NCI-H774 (cell line): ENCODE data around the gene PPARG.
"Not testable (repeated sequence)": the region's sequence is repeated elsewhere in the genome, so short reads cannot be mapped to it uniquely, and the experiment has no call there.

Experiments used
- DNase-seq: peaks from one replicate; lab custom pipeline; 2025; lab: John Stamatoyannopoulos, UW

PPARG gene

DNA sequence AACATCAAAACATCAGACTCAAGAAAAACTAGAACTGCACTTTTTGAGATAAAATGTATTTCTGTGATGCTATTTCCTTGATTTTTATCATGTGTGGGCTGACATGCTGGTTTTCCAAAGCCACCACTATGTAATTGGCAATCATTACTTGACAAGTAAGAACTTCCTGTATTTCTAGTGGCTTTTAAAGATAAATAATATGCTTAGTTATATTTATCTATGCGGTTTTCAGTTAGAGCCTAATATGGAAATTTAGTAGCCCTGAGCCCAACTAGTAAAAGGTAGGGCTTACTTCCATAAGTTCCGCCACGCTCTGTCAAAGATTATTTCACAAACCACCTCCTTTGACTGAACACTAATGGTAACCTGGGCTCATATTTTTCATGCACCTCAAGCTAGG is 91.6 kb downstream of the PPARG start:
- no peak for DNase-seq

DNA sequence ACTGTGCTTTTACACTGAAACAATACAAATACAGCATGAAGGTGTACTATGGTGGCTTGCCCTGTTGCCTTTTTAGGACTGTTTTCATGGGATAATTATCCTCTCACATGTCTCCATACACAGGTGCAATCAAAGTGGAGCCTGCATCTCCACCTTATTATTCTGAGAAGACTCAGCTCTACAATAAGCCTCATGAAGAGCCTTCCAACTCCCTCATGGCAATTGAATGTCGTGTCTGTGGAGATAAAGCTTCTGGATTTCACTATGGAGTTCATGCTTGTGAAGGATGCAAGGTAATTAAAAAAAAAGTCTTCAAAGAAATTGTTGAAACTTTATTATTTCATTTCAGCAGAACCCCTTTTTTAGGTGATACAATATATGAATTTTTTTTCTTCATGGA is 92.3 kb downstream of the PPARG start:
- DNase-seq: no peak

DNA sequence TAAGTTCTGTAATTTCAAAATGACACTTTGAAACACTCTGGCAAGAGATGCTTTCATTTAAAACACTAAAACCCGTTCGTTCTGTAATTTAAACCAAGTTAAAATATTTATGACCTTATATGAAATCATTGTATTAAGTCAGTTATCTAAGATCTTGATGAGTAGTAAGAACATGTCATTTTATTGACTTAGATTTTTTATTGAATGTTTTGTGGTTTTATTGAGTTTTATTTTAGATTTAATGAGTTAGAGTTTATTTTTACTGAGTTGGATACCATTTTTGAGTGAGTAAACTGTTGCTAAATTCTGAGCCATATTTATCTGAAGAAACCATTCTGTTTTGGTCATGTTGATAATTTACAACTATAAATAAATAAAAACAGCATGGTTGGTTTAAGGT is 94.3 kb downstream of the PPARG start:
- no peak for DNase-seq

DNA sequence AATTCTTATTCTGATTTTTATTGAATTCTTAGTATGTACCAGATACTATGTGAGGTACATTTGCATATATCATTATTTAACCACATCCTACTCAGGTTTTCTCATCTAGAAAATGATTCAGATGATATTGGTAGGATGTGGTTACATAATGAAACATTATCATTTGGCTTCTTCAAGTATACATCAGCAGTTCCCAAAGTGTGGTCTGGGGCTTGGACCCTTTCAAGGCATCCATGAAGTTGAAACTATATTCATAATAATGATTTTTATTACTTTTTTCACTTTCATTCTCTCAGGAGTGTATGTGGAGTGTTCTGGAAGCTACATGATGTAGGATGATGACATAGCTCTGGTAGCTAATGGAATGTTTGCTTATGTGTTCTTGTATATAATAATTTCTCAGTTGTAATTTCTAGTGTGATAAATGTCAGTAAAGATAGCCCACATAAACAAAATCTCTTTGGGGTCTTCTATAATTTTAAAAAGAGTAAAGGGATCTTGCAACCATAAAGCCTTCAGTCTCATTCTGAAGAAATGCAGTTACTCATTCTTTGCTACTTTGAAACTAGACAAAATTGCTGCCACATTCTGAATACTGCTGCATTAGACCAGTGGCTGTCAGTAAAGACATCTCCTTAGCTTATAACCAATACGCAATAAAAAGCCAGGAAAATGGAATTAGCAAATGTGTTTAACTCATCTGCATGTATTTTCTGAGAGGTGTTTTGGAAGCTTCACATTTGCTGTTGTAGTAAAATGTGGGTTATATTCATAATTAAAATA is 95.8 kb downstream of the PPARG start:
- DNase-seq: no peak

DNA sequence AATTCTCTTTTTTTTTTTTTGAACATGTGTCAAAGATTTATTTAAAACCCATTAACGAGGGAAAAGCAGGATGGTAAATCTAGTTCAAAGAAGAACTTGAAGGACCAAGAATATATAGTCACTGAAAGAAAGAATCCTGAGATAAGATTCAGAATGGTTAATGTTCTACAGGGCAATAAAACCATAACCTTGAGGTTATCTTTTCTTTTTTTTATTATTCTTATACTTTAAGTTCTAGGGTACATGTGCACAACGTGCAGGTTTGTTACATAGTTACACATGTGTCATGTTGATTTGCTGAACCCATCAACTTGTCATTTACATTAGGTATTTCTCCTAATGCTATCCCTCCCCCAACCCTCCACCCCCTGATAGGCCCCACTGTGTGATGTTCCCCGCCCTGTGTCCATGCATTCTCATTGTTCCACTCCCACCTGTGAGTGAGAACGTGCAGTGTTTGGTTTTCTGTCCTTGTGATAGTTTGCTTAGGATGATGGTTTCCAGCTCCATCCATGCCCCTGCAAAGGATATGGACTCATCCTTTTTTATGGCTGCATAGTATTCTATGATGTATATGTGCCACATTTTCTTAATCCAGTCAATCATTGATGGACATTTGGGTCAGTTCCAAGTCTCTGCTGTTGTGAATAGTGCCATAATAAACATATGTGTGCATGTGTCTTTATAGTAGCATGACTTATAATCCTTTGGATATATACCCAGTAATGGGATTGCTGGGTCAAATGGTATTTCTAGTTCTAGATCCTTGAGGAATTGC is 97.8 kb downstream of the PPARG start:
- DNase-seq: not testable (repeated sequence)

DNA sequence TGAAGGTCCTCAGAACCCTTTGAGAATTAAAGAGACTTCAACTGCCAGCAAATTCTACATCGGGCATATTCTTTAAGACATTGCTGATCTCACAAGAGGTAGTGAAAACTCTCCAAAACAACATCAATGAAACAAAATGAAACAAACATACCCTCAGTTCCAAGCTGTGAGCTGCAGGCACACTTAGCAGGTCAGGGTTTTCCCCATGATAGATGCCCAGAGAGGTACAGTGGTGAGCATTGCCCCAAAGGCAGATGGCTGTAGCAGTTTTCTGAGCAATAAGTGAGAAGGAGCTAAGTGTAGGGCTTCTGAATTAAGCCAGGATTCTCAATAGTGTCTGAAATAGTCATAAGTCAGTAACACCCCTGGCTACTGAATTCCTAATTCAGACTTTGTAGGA is 99.3 kb downstream of the PPARG start:
- DNase-seq: no peak

DNA sequence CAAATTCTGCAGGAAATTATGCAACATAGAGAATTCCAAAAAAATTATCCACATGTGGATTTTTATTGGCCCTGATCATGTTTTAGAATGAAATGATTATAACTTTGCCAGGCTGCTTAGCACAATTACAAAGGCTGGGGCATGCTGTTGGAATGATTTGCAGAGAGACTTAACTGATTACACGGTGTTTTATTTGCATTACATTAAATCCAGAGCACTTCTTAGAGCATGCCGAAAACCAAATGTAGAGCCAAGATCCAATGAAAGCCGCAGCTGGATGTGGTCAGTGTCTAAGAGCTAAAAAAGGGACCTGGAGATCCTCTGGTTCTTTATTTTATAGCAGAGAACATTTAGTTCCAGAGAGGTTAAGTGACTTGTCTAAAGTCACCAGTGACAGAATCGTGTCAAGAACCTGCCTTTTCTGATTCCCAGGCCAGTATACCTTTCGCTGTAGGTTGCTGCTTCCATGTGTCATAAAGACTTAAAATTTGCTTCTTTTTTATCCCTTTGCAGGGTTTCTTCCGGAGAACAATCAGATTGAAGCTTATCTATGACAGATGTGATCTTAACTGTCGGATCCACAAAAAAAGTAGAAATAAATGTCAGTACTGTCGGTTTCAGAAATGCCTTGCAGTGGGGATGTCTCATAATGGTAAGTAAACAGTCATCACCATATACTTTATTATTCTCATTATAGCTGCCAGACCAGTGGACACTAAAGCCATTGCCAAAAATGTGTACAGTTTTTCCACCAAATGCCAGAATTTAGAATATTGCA is 103.4 kb downstream of the PPARG start:
- no peak for DNase-seq

DNA sequence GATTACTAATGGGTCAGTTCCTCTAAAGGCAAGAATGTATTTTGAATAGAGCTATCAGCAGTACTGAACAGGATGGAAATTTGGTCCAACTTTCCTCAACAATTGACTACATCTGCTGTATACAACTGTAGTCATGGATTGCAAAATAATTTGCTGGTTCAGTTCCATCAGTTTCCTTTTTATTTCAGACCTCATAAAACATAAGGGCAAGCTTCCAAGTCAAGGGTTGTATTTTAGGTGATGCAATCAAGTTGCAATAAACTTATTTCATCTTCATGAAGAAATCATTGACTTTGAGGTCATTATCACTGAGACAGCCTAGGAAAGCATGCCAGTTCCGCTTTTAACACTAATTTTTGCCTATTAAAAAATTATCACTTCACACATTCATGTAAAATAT is 105.0 kb downstream of the PPARG start:
- no peak for DNase-seq

DNA sequence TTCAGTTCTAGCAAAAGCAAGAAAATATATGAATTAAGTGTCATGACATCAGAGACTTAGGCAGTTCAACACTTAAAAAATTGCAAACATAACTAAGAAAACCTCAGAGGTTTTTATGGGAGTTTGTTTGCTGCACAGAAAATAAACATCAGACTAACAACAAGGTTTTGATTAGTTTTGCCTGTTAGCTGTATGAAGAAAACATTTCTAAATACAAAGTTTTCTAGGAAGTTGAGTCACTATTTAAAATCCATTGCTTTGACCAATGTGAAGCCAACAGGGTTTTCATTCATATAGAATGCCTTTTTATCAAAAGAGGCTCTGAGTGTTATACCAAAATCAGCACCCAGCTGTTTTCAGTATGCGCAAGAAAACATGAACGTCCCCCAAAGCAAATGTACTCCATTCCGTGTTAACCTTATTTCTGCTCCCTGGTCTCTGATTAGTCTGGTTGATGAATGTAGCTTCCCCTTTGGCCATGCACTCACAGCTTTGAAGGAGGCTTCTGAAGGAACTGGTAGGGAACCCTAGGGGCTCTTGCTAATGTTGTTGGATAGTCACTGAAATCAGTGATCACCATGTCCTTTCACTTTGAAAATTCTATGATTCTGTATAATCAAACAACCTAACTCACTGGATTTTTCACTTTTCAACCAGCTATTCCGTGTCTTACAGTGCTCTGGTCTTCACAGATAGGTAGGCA is 105.8 kb downstream of the PPARG start:
- DNase-seq: no peak

DNA sequence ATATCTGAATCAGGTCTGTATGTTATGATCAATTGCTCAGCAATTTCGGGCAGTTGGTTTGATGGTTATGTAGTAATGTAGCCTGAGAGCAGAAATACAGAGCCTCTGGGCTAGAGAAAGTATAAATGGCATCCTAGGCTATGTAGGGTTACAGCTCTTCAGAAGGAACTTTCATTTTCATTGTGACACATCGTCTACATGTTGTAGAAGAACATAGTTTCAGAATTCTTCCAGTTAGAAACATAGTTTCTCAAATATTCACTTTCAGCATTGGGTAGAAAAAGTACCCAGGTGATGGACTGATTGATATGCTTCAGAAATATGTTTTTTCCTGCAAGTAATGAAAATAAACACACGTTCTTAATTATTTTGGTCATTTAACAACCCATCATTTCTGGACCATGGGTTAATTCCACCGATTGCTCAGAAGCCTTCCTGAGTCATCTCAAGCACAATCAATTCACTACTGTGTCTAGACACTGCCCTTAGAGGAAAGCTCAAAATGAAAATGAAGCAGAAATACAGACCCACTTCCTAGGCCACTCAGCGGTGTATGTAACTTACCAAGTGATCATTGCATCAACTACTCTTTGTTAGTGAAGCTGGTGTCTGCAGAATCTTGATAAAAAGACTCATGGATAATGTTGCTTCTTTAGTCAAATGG is 106.6 kb downstream of the PPARG start:
- DNase-seq: no peak

DNA sequence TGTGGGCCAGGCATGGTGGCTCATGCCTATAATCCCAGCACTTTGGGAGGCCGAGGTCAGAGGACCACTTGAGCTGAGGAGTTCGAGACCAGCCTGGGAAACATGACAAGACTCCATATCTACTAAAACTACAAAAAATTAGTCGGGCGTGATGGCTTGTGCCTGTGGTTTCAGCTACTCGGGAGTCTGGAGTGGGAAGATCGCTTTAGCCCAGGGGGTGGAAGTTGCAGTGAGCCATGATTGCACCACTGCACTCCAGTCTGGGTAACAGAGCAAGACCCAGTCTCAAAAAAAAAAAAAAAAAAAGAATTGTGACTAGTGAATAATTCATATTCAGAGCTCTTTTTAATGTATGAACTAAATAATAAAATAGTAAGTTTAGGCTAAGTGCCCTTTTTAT is 107.6 kb downstream of the PPARG start:
- DNase-seq: no peak

DNA sequence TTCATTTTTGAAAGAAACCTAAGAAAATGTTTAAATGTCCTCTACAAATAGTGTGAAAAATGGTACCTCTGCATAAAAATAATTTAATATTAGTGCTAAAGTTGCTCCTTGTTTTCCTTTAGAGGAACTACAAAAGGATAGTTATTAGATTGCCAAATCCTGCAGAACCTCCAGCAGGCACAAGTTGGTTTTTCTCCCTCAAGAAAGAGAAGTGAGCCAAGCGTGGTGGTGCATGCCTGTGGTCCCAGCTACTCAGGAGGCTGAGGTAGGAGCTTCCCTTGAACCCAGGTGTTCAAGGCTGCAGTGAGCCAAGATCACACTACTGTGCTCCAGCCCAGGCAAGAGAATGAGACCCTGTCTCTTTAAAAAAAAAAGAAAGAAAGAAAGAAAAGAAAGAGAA is 110.4 kb downstream of the PPARG start:
- DNase-seq: no peak

DNA sequence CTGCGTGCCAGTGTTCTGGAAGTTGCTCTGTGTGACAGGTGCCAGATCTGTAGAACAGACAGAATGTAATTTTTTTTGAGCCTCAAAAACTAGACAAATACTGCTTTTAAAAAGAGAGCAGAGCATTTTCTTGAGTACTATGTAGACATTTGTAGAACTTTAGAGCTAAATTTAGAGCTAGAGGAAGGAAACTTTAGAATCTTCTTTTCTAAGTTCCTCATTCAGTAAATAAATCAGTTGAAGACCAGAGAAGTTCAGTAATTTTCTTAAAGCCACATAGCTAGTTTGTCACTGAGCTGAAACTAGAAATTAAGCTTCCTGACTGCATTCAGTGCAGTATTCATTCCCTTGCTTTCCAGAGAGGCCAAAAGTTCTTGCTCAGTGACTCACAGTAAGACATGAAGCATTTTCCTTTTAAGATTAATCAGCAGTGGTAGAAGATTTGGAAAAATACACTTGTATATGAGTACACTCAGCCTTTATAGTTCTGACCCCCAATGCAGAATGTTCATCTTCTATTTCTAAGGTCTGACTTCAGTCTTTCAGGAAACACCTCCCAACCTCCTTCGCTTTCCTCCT is 111.8 kb downstream of the PPARG start:
- DNase-seq: no peak

DNA sequence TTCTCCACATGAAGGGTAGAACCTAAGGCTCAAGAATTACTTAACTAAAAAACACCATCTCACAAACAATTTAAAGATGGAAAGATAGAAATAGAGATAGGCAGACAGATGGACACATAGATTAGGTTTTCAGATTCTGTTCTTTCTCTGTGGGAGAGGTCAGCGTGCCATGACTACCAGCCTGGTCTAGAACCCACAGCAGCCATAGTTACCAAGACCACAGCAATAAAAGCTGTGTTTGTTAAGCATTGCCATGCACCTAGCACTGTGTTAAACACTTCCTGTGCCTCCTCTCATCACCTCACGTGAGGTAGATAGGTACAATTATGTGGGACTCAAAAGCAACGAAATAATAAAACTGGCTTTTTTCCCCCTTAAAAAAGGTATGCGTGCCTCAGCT is 112.3 kb downstream of the PPARG start:
- DNase-seq: no peak

DNA sequence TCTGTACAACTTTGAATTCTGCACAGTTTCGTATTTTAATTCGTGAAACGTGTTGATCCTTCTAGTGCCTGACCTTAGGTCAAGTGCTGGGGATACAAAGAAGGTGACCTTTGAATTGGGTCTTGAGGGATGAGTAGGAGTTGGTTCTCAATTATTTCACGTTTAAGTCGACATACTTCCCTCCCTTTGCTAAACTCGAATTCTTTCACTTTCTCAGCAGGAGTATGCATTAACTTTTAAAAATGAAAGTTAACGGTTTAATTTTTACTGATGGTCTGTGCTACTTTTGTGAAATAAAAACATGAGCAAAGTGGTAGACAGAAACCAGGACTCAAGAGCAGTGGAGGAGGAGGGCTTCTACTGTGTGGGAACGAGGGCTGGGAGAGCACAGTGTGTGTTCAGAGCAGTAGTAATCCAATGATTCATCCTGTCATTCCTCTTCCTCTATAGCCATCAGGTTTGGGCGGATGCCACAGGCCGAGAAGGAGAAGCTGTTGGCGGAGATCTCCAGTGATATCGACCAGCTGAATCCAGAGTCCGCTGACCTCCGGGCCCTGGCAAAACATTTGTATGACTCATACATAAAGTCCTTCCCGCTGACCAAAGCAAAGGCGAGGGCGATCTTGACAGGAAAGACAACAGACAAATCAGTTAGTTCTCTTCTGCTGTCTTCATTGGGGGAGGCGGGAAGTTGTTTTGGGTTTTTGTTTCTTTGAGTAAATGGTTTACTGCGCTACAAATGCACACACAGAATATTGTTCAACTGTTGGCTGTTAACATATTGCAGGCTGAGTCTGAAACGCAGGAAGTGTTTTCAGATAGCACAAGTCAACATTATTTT is 116.8 kb downstream of the PPARG start:
- DNase-seq: no peak

DNA sequence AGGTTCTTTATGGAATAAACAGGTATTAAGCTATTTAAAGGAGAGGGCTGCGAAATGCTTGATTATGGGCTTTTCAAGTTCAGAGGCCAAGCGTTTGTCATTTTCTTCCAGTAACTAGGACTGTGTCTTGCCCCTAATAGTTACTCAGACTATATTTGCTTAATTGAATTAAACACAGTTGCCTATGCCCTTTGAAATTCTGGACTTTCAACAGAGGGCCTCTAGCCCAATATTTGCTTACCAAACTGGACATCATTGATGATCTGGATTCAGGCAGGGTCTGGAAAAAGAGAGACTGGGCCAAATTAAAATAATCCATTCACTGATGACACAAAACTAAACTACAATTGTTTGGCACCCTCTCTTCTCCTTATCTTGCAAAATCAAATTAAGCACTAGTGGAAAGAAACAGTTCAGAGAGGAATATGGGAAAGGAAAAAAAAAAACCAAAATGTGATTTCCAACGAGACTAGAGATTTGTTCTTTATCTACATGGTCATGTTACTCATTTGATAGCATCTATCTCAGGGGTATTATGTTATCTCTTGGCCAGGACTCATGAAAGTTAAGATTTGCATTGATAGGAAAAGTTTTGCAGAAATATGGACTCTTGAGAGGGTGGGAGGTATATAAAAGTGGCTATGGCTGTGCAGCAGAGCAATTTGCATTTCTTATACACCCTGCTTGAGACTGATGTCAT is 120.3 kb downstream of the PPARG start:
- no peak for DNase-seq

DNA sequence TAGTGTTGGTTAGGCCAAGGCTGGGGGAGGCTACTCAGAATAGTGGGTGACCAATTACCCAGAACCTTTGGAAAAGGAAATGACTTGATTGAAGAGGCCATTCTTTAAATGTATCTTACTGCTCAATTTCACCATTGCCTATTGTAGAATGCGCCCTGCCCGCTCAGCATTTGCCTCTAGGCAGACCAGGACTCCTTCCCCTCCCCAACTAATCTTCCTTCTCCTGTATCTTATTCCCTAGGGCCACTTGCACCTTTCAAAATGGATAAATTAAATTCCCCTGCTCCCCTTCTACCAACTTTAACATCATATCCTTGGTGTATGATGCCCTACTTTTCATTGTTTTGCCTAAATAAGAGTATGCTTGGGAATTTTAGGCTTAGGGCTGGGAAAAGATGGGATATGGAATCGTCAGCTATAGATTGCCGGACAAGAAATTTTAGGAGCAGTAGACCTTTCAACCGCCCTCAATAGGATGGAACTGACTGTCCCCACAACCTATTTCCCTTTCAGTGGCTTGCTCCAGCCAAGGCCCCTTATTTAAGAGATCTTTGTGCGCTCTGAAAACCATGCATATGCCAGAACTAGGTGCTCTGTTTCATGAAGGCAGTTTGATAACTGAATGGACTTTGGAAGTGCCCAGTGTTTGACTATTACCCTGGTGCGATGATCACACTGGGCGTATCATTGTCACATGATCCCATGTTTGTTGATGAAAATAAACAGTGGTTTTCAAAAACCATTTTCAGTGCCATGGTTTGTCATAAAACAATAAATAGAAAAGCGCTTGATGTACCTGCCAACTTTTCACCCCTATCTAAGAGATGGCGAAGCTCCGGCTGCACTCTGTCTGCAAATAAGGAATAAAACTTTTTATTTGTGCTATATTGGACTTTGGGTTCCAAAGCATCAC is 121.1 kb downstream of the PPARG start:
- DNase-seq: no peak

DNA sequence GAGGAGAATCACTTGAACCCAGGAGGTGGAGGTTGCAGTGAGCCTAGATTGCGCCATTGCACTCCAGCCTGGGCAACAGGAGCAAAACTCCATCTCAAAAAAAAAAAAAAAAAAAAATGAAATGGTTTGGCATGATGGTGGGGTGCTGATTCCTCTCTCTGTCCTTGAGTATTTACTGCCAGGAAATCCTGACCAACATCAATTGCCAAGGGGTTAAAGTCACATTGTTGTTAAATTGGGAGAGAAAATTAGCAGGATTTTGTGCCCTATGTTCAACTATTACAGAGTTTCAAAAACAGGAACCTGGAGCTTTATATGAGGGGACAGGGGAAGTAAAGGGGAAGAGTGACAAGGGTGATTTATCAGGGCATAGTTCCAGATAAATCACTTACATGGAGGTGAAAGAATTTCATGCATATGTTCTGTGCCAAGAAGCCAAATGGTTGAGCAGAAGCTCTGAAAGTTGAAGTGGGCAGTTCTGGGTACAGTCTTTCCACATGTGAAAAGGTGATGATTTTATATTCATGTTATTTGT is 124.9 kb downstream of the PPARG start:
- no peak for DNase-seq
